Mucosa of rectum (tissue), 2 donors: Measurements from ENCODE around the gene RBM42.
A peak's percentile ranks its signal among the peaks of the same experiment; 100 is the strongest.

Experiments used
- H3K27ac ChIP-seq, 2 donors: one replicate each; pipeline ENCODE4 v1.7.0; 2013; ENCODE audit warnings: inconsistent platforms in 2 of 2, low read depth in 2 of 2, low read length in 2 of 2
- H3K27me3 ChIP-seq, 2 donors: one replicate each; pipeline ENCODE4 v1.7.0; 2013; ENCODE audit warnings: low read length in 2 of 2; ENCODE audit not compliant: control insufficient read depth in 2 of 2, insufficient read depth in 2 of 2
- H3K36me3 ChIP-seq, 2 donors: one replicate each; pipeline ENCODE4 v1.7.0; 2013; ENCODE audit warnings: low read length in 2 of 2; ENCODE audit not compliant: control insufficient read depth in 2 of 2, insufficient read depth in 2 of 2
- H3K4me1 ChIP-seq, 2 donors: one replicate each; pipeline ENCODE4 v1.7.0; 2013; ENCODE audit warnings: low read length in 2 of 2, mild to moderate bottlenecking in 1 of 2; ENCODE audit not compliant: control insufficient read depth in 2 of 2, insufficient read depth in 2 of 2
- H3K4me3 ChIP-seq, 2 donors: one replicate each; pipeline ENCODE4 v1.7.0; 2013; ENCODE audit warnings: low read length in 2 of 2
- H3K9ac ChIP-seq, 2 donors: one replicate each; pipeline ENCODE4 v1.7.0; 2013; ENCODE audit warnings: low read length in 2 of 2, low read depth in 1 of 2, mild to moderate bottlenecking in 1 of 2
- H3K9me3 ChIP-seq, 2 donors: one replicate each; pipeline ENCODE4 v1.7.0; 2013; ENCODE audit warnings: low read length in 2 of 2; ENCODE audit not compliant: control insufficient read depth in 2 of 2
- donor health status: healthy.
- donor health status: Normal muscosa, but diverticular disease.

The RBM42 gene

DNA sequence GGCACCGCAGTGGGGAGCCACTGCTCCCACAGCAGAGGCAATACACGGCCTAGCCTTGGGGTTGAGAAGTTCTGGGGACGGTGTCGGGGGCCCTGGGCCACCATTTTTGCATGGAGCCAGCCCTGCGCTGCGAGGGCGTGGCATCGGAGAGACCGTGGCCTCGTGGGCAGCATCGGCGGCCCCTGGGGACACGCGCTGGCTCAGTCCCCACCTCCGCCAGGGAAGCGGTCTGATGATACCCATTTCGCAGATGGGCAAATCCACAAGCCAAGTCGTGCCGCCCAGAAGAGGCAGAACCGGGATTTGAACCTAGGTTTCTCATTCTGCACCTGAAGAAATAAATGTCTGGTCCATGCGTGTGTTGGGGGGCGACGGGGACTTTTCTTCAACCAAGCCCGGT, 36.3 kb downstream of the RBM42 start:
- no peaks in the 10 kb centered on the region for H3K9me3 ChIP-seq
- H3K4me3 ChIP-seq, result no peak overlapping the region
- H3K36me3 ChIP-seq, result peaks cover 0 to 21% of the 10 kb centered on the region in 2 donors
- H3K9ac ChIP-seq, result no peak overlapping the region
- peaks cover 0 to 5% of the 10 kb centered on the region in 2 donors for H3K4me1 ChIP-seq
- H3K27ac ChIP-seq, result no peak overlapping the region
- H3K27me3 ChIP-seq, result peaks cover 0 to 5% of the 10 kb centered on the region in 2 donors

DNA sequence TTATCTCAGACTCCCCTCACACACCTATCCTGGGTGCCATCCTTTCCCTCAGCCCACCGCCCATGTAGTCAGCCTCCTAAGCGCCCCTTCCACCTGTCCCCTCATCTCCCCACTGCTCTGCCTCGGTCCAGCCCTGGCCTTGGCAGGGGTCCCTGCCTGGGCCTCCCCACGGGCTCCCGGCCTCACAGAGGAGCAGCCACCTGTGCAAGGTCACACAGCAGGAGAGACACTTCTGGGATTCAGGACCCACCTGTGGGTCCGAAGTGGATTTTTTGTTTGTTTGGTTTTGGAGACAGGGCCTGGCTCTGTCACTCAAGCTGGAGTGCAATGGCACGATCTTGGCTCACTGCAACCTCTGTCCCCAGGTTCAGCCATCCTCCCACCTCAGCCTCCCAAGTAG, 36.8 kb downstream of the RBM42 start:
- Histone ChIP-seq H3K4me3 (no peak overlapping the region), H3K27me3 (peaks cover 0 to 5% of the 10 kb centered on the region in 2 donors), H3K9ac (no peak overlapping the region), H3K9me3 (no peaks in the 10 kb centered on the region), H3K27ac (no peak overlapping the region), H3K4me1 (peaks cover 0 to 5% of the 10 kb centered on the region in 2 donors), H3K36me3 (peaks cover 0 to 21% of the 10 kb centered on the region in 2 donors)

DNA sequence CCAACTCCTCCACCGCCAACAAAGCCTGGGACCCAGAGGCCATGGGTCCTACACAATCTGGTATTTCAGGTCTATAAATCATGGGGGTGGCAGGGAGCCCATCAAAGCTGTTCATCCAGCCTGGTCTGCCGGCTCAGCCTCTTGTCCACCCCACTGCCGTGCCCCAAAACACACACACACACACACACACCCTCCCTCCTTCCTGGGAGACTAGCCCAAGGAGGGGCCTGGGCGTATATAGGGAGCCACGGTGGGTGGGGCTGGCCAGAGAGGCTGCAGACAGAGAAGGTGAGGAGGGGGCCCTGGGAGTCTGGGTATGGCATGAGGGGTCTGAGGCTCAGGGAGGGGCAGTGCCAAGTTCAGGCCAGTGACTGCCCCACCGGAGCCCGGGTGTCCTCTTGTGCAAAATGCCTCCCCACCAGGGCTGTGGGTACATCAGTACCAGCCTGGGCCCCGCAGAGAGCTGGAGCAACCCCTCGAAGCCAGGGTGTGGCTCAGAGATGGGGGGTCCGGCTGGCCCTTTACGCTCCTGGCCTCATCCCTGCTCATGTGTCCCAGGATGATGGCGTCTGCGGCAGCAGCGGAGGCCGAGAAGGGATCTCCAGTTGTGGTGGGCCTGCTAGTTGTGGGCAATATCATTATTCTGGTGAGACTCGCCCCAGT, 37.5 kb downstream of the RBM42 start, which contains the start of gene UPK1A:
Gene UPK1A (plus strand): TSS at position 267 of the 663 bp plus-strand sequence. CDS start 296 bp downstream, at position 563.
- no peak within 1 kb of the TSS for H3K9ac ChIP-seq
- H3K27me3 ChIP-seq, result peaks cover 0 to 5% of the 10 kb centered on the region in 2 donors
- no peak within 1 kb of the TSS for H3K4me3 ChIP-seq
- peaks cover 0 to 14% of the 10 kb centered on the region in 2 donors for H3K36me3 ChIP-seq
- H3K4me1 ChIP-seq, result peaks cover 0 to 5% of the 10 kb centered on the region in 2 donors
- H3K27ac ChIP-seq, result no peak within 1 kb of the TSS
- no peaks in the 10 kb centered on the region for H3K9me3 ChIP-seq

DNA sequence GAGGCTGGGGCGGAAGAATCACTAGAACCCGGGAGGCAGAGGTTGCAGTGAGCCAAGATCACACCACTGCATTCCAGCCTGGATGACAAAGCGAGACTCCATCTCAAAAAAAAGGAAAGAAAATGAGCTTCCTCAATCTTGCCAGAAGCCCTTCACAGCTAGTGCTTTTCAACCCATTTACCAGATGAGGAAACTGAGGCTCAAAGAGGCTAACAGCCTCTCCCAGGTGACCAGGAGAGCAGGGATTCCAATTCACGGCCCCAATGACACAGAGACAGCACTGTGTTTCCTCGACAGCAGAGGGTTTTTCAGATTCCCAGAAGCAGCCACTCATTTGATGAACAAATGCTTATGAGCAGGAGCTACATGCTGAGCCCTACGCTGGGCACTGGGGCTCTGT, 40.7 kb downstream of the RBM42 start:
- H3K9ac ChIP-seq, result no peak overlapping the region
- H3K9me3 ChIP-seq, result no peaks in the 10 kb centered on the region
- H3K36me3 ChIP-seq, result peaks cover 0 to 5% of the 10 kb centered on the region in 2 donors
- H3K27ac ChIP-seq, result no peak overlapping the region
- no peak overlapping the region for H3K4me3 ChIP-seq
- H3K4me1 ChIP-seq, result peaks cover 5% of the 10 kb centered on the region in 2 donors
- H3K27me3 ChIP-seq, result peaks cover 3 to 20% of the 10 kb centered on the region in 2 donors

DNA sequence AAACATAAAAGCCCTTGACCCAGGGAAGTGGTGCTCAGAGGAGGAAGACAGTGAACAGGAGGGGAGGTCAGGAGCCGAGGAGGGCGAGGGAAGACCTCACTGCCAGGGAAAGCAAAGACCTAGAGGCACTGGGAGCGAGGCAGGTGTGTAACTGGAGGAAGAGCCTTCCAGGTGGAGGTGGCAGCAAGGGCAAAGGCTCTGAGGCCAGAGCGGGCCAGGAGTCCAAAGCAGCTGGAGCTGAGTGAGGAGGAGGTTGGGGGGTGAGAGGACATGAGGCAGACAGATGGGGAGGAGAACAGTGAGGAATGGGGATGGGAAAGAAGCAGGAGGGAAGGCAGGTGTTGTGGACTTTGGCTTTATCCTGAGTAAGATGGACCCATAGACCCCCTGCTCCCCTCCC, 41.1 kb downstream of the RBM42 start:
- no peak overlapping the region for H3K27ac ChIP-seq
- peaks cover 3 to 20% of the 10 kb centered on the region in 2 donors for H3K27me3 ChIP-seq
- H3K4me3 ChIP-seq, result no peak overlapping the region
- H3K9me3 ChIP-seq, result no peaks in the 10 kb centered on the region
- H3K36me3 ChIP-seq, result peaks cover 0 to 5% of the 10 kb centered on the region in 2 donors
- peaks cover 5% of the 10 kb centered on the region in 2 donors for H3K4me1 ChIP-seq
- H3K9ac ChIP-seq, result no peak overlapping the region

DNA sequence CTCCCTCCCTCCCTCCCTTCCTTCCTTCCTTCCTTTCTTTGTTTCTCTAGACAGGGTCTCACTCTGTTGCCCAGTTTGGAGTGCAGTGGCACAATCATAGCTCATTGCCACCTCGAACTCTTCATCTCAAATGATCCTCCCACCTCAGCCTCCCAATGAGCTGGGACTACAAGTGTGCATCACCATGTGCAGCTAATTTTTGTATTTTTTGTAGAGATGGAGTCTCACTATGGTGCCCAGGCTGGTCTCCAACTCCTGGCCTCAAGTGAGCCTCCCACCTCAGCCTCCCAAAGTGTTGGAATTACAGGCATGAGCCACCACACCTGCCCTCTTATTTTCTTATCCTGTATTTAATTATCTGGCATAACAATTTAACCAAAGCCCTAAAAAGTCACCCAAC, 41.9 kb downstream of the RBM42 start:
- Histone ChIP-seq H3K27ac (no peak overlapping the region), H3K9me3 (no peaks in the 10 kb centered on the region), H3K9ac (no peak overlapping the region), H3K27me3 (peaks cover 3 to 20% of the 10 kb centered on the region in 2 donors), H3K36me3 (no peaks in the 10 kb centered on the region), H3K4me1 (peaks cover 5% of the 10 kb centered on the region in 2 donors), H3K4me3 (no peak overlapping the region)

DNA sequence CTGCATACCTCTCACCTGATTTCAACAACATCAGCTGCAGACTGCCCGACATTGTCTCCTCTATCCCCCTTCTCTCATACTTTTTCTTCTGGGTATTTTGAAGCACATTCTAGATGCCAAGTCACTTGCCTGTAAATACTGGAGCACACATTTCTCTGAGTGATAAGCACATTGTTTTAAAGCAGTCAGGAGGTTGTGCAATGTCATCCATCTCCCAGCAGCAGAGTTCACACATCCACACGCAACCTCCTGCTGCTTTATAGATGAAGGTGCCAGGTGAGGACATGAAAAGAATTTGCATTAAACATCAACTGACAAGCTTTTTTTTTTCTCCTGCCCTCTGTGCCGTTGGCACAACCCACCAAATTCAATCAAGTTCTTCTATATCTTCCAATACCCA, 43.0 kb downstream of the RBM42 start:
- no peak overlapping the region for H3K4me3 ChIP-seq
- no peaks in the 10 kb centered on the region for H3K36me3 ChIP-seq
- H3K9ac ChIP-seq, result no peak overlapping the region
- H3K4me1 ChIP-seq, result peaks cover 5% of the 10 kb centered on the region in 2 donors
- H3K27ac ChIP-seq, result no peak overlapping the region
- peaks cover 3 to 20% of the 10 kb centered on the region in 2 donors for H3K27me3 ChIP-seq
- no peaks in the 10 kb centered on the region for H3K9me3 ChIP-seq

DNA sequence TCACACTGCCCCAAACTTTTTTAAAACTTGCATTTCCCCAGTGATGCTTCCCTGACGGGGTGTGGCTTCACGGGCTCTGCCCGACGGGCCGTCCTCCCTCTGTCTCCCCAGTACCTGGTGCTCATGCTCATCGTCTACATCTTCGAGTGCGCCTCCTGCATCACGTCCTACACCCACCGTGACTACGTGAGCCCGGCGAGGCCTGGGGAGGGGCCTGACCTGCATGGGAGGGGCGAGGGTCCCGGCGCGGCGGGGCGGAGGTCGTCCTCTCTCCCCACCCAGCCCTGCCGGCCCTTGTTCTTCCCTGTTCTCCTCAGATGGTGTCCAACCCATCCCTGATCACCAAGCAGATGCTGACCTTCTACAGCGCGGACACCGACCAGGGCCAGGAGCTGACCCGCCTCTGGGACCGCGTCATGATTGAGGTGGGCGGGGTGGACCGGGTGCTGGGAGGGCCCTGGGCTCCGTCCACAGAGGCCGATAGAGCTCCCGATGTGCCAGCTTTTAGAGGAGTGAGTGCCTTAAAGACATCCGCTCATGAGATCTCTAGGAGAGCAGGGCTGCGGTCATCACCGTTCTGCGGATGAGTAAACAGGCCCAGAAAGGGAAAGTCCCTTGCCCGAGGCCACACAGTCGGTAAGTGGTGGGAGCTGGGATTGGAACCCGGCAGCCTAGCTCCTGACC, 44.4 kb downstream of the RBM42 start:
- Histone ChIP-seq H3K36me3 (no peaks in the 10 kb centered on the region), H3K4me3 (peak overlapping the region; percentile 37 to 48), H3K4me1 (peaks cover 5% of the 10 kb centered on the region in 2 donors), H3K9ac (no peak overlapping the region), H3K9me3 (no peaks in the 10 kb centered on the region), H3K27me3 (peaks cover 3 to 20% of the 10 kb centered on the region in 2 donors), H3K27ac (no peak overlapping the region)

DNA sequence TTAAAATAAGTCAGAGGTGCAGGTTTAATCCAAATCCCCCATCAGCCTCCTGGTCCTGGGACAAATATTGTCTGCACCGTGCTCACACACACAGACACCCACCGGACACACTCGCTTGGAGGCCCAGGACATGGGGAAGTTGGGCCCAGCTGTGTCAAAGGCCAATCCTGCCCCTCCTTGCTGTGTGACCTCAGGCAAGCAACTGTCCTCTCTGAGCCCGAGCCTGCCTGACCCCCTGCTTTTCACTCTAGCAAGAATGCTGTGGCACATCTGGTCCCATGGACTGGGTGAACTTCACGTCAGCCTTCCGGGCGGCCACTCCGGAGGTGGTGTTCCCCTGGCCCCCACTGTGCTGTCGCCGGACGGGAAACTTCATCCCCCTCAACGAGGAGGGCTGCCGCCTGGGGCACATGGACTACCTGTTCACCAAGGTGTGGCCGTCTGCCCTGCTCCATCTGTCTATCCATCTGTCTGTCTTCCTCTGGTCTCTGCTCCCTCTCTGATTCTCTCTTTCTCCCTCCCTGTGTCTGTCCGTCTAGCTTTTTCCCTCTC, 46.8 kb downstream of the RBM42 start:
- H3K36me3 ChIP-seq, result no peaks in the 10 kb centered on the region
- no peak overlapping the region for H3K4me3 ChIP-seq
- H3K27me3 ChIP-seq, result peaks cover 3 to 15% of the 10 kb centered on the region in 2 donors

More for the DNA sequence above, 46.8 kb downstream of the RBM42 start:
- H3K9me3 ChIP-seq, result no peaks in the 10 kb centered on the region
- no peak overlapping the region for H3K27ac ChIP-seq
- no peak overlapping the region for H3K9ac ChIP-seq
- H3K4me1 ChIP-seq, result peaks cover 0 to 5% of the 10 kb centered on the region in 2 donors
